ENCODE measurements around the gene TMEM161B. TPM values are rescaled to one million over a fixed set of nuclear protein-coding genes. Genes with fewer than 3 reads are reported as not detected.
"Not testable (repeated sequence)": the region's sequence is repeated elsewhere in the genome, so short reads cannot be mapped to it uniquely, and the experiment has no call there.

Gene TMEM161B
- total RNA-seq, 1 donor from 2014 or later, result 34.4 TPM

DNA sequence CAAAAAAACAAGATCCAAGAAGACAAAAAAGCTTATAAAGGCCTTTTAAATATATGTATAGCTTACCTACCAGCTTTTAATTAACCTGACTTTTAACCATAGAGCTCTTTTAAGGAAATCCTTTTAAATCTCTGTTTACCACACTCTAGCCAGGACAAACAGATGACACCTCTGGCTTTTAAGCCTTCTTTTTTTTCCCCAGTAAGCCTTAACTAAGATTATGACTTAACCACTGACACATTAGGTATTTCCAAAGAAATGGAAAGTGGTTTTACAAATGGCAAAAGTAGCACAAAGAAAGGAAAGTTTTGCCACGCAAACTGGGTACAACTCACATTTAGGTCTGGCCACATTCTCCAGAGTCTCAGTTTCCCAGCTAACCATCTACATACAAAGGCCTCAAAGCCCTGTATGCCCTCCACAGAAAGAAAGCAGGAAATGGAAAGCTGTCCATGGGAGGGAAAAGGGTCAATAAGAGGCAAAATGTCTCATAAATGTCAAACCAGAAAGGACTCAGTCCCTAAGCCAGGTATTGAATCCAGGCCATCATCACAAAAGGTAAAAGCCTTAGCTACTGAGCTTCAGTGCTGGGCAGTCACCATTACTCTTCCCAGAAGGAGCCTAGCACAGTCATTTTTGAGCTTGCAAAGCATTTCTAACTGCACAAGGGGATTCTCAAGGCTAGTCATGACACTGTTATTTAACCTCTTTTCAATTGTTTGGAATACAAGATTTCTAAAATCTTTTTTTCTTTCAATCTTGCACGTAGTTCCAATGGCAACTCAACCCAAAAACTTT is 19.7 kb downstream of the TMEM161B start:
- DNase-seq (ENCODE audit: low spot score), result no peak

DNA sequence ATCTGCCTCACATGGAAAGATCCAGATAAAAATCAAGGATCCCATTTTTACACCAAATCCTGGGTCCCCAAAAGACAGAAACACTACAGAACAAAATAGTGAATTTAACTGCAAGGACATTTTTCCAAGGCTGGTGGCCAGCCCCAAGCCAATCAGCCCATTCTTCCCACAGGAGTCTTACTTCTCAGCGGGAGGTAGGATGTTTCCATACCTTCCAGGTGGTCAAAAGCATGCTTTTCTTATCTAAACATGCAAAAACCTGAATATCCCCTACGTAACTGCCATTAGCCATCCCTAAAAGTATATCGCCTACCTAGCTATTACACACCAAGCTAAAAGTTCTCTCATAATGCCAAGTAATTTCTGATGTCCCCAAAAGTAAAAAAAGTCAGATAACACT is 20.6 kb downstream of the TMEM161B start:
- no peak for DNase-seq (ENCODE audit: low spot score)

- DNase-seq (ENCODE audit: low spot score), result no peak
These were observed 22.8 kb downstream of the TMEM161B start for GRCh38 chr5:88245893-88246244.

GRCh38 chr5:88245241-88245892 is 23.3 kb downstream of the TMEM161B start:
- DNase-seq (ENCODE audit: low spot score), result no peak

GRCh38 chr5:88244686-88245085 is 24.0 kb downstream of the TMEM161B start:
- no peak for DNase-seq (ENCODE audit: low spot score)

GRCh38 chr5:88243493-88243892 is 25.2 kb downstream of the TMEM161B start:
- DNase-seq (ENCODE audit: low spot score), result not testable (repeated sequence)

- DNase-seq (ENCODE audit: low spot score), result no peak
These were observed 29.9 kb downstream of the TMEM161B start for GRCh38 chr5:88238732-88239131.

- DNase-seq (ENCODE audit: low spot score), result no peak
These were observed 31.6 kb downstream of the TMEM161B start for GRCh38 chr5:88236866-88237642.

DNA sequence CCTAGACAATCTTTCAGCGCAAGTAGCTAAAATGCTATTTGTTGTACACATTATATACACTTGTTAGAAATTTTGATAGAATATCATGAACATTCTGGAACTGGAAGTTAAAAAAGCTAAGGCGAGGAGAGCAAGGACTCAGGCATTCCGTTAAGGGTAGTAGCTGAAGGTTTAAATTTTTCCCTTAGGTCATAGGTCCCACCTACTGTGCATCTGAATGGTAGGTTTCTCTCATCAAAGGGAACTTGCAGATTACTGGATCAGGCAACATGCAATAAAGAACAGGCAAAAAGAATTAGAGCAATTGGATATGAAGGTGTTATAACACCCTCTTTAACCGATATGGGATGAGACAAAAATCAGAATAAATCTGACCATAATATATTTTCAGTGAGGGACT is 32.8 kb downstream of the TMEM161B start:
- DNase-seq (ENCODE audit: low spot score), result no peak

- DNase-seq (ENCODE audit: low spot score), result no peak
These were observed 33.3 kb downstream of the TMEM161B start for GRCh38 chr5:88235346-88235745.

DNA sequence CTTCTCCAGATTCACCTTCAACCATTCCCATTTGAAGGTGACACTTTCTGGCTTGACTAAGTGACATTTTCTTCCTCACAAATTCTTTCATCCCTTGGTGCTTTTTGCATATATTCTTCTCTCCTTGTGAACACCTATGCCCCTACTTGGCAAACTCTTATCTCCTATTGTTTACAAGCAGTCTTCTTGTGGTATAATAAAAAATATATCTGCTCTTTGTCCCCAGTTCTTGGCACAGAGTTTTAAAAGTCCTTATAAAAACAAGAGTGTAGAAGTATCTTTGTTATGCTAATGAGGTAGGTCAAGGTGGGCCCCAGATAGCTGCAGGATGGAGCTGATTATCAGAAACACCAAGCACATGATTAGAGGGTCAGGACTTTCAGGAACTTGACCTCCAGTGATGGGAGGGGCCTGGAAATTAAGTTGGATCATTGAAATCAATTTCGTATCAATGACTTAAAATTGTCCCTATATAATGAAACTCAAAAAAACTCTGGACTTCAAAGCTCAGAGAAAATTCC is 38.0 kb downstream of the TMEM161B start:
- DNase-seq (ENCODE audit: low spot score), result no peak

- DNase-seq (ENCODE audit: low spot score), result no peak
These were observed 41.7 kb downstream of the TMEM161B start for GRCh38 chr5:88226881-88227450.

GRCh38 chr5:88214655-88215054 is 54.0 kb downstream of the TMEM161B start:
- DNase-seq (ENCODE audit: low spot score), result no peak

GRCh38 chr5:88207575-88207974 is 61.1 kb downstream of the TMEM161B start:
- no peak for DNase-seq (ENCODE audit: low spot score)

DNA sequence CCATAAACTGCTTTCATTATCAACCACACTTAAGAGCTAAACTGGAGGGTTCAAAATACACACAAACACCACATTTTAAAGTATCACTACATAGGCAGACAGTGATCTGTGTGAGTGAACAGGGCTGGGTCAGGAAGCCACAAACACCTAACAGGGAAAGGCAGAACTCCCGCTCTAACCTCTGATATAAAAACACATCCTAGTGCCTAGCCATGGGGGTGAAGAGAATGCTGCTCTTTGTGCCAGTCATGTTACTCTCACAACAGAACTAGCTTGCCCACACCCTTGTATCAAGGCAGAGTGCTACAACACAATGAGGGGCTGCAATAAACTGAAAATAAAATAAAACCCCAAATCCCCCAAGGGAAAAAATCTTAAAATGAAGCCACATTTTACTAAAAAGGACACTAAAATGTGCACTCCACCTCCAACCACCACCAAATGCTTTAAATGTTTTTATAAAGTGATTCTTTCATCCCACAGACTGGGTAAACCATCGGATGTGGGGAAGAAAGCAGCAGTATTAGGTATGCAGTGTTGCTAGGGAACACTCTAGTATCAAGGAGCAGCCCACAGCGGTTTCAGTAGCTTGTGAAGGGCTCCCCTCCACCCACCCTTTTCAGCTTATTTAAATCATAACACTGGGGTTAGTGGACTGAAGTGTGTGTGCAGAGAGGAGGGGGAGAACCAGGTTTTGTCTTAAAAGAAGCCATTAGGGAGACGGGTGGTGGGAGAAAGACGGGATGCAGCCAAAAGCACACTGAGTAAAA is 64.5 kb downstream of the TMEM161B start:
- no peak for DNase-seq (ENCODE audit: low spot score)

GRCh38 chr5:88195636-88196035 is 73.0 kb downstream of the TMEM161B start:
- DNase-seq (ENCODE audit: low spot score), result no peak

DNA sequence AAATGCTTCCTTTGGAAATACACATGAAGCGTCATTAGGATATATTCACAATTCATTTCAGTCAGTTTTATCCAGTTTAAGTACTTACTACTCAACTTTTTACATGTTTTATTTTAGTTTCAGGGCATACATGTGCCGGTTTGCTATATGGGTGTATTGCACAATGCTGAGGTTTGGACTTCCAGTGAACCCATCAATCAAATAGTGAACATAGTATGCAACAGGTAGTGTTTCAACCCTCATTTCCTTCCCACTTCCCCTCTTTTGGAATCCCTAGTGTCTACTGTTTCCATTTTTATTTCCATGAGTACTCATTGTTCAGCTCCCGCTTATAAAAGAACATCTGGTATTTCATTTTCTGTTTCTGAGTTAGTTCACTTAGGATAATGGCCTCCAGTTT is 74.7 kb downstream of the TMEM161B start:
- no peak for DNase-seq (ENCODE audit: low spot score)

DNA sequence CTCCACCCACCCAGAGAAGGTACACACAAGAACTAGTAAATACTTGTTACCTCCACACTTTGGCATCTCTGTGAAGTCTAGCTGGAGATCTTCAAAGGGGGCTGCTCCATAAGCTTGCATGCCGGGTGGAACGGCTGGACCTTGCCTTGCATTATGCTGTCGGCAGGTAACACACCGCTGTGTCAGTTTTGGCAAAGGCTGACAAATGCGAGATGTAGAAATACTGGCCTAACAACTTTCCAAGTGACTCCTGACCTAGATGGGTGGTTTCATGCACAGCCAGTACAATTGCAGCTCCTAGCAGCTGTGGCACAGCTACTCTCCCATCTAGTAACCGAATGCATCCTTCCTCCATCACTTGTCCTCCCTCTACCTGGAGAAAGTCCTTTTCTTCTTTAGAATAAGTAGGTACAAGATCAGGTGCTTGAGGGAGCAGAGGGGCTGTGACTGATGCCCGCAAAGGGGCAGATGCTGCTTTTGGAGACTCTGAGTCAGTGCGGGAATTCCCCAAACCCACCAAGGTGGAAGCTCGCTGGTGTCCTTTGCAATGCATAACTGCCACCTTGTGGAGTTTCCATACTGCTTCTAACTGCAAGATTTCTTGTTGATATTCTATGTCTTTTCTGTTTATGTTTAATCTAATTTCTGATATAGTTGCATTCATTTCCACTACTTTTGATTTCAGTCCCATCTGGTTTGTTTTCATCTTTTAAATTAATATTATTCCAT is 78.4 kb downstream of the TMEM161B start:
- no peak for DNase-seq (ENCODE audit: low spot score)

DNA sequence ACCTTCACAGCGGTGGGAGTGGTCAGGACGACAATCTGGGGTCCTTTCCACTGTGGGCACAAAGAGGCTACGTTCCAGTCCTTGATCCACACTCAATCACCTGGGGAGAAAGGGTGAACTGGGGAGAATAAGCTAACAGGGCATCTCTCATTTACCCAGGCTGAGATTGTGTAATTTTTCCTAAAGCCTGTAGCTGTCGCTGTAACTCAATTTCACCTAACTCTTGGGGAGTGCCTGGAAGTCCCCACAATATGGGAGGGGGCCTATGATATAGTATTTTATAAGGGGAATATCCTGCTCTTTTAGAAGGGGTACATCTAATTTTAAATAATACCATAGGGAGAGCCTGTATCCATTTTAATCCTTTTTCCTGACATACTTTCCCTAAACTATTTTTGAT is 79.2 kb downstream of the TMEM161B start:
- DNase-seq (ENCODE audit: low spot score), result not testable (repeated sequence)

GRCh38 chr5:88188458-88189132 is 80.0 kb downstream of the TMEM161B start:
- DNase-seq (ENCODE audit: low spot score), result no peak

All from umbilical cord (tissue), 2 donors.